CD4-positive, alpha-beta T cell (primary cell): Measurements from ENCODE around the gene PTDSS2. TPM values are rescaled to one million over a fixed set of nuclear protein-coding genes. Genes with fewer than 3 reads are reported as not detected.

Experiments used
- ATAC-seq: fragments of 200-7000 bp; cut with Tn5 transposase; one replicate; pipeline ENCODE4 v1.10.0; 2022; ENCODE audit warnings: mild to moderate bottlenecking; ENCODE audit not compliant: poor library complexity
- CTCF ChIA-PET: fragments of 350-600 bp; sonication (Branson Sonifier 250); formaldehyde crosslinking; loops from one replicate; lab custom pipeline; 2021; ENCODE audit warnings: antibody characterized with exemption, inconsistent platforms; lab: Charles Lee
- POLR2A ChIA-PET: fragments of 350-600 bp; sonication (Branson Sonifier 250); formaldehyde crosslinking; loops from one replicate; lab custom pipeline; 2021; ENCODE audit warnings: antibody characterized with exemption, inconsistent platforms; lab: Charles Lee
- DNase-seq, 14 experiments: peaks; one replicate each; pipeline ENCODE4 v3.0.0-alpha.2; 2013 to 2020; ENCODE audit warnings: mixed read lengths in 2 of 14
- H3K27ac ChIP-seq, 2 donors: one replicate each; pipeline versions ENCODE4 v1.5.1 to v1.7.0; 2013; ENCODE audit warnings: low read length in 2 of 2, low read depth in 1 of 2, mild to moderate bottlenecking in 1 of 2
- H3K27me3 ChIP-seq, 2 experiments: 1 replicate in 1 of 2; 2 replicates in 1 of 2; pipeline versions ENCODE4 v1.6.1 to v1.7.0; 2013; ENCODE audit warnings: low read length in 2 of 2, control low read depth in 1 of 2, mild to moderate bottlenecking in 1 of 2, moderate library complexity in 1 of 2; ENCODE audit not compliant: insufficient read depth in 2 of 2, control insufficient read depth in 1 of 2
- H3K36me3 ChIP-seq: one replicate; pipeline ENCODE4 v1.6.1; 2013; ENCODE audit warnings: low read length, control low read depth; ENCODE audit not compliant: insufficient read depth
- H3K4me1 ChIP-seq: one replicate; pipeline ENCODE4 v1.6.1; 2013; ENCODE audit warnings: low read length, control low read depth; ENCODE audit not compliant: insufficient read depth
- H3K4me3 ChIP-seq: one replicate; pipeline ENCODE4 v1.5.1; 2013; ENCODE audit warnings: mild to moderate bottlenecking, low read length, moderate library complexity
- H3K9me3 ChIP-seq, 2 experiments: 1 replicate in 1 of 2; 2 replicates in 1 of 2; pipeline versions ENCODE4 v1.6.1 to v1.7.0; 2013; ENCODE audit warnings: low read length in 2 of 2, mild to moderate bottlenecking in 2 of 2, control low read depth in 1 of 2, moderate library complexity in 1 of 2; ENCODE audit not compliant: control insufficient read depth in 1 of 2, insufficient read depth in 1 of 2
- H3K27ac Mint-ChIP-seq: one replicate; pipeline ENCODE4 v1.8.0; 2020; ENCODE audit warnings: mixed read lengths
- H3K27me3 Mint-ChIP-seq: one replicate; pipeline ENCODE4 v1.8.0; 2021; ENCODE audit warnings: mixed read lengths
- H3K36me3 Mint-ChIP-seq: one replicate; pipeline ENCODE4 v1.8.0; 2021; ENCODE audit warnings: low read depth, mixed read lengths
- H3K4me1 Mint-ChIP-seq: one replicate; pipeline ENCODE4 v1.8.0; 2021; ENCODE audit warnings: low read depth, mixed read lengths
- H3K4me3 Mint-ChIP-seq: one replicate; pipeline ENCODE4 v1.8.0; 2020; ENCODE audit warnings: mild to moderate bottlenecking, mixed read lengths
- H3K9me3 Mint-ChIP-seq: one replicate; pipeline ENCODE4 v1.8.0; 2020; ENCODE audit warnings: mixed read lengths
- CTCF ChIP-seq: fragments of 200-600 bp; IDR thresholded peaks from one replicate; pipeline ENCODE4 v1.8.0; 2022; ENCODE audit warnings: antibody characterized with exemption, mild to moderate bottlenecking
- intact Hi-C, 2 experiments: fragments of 100-400 bp; cut with DNase I in 1 of 2; cut with micrococcal nuclease in 1 of 2; formaldehyde crosslinking; loops; one replicate each; pipeline versions ENCODE4 v1.15.1 to v1.9.0; 2023 to 2025; cut with DNase I, micrococcal nuclease
- total RNA-seq, 174 experiments: library from RNA in 2 of 174; stranded (reverse) in 2 of 174; gene quantifications; one replicate each; pipeline ENCODE4 v1.2.3 and lab custom pipeline; 2021 to 2026

The PTDSS2 gene
- total RNA-seq, 2 experiments from 2014 or later: 15.2 to 18.4 TPM

GRCh38 chr11:459511-460220 is 9.6 kb downstream of the PTDSS2 start:
- H3K27ac Mint-ChIP-seq: no peak overlapping the region
- POLR2A ChIA-PET: no interaction called here

GRCh38 chr11:460331-461199 is 10.5 kb downstream of the PTDSS2 start:
- CTCF ChIA-PET: no interaction called here
- Histone ChIP-seq H3K4me3 (no peak overlapping the region), H3K27ac (no peak overlapping the region), H3K36me3 (peaks cover 6% of the 10 kb centered on the region), H3K27me3 (no peaks in the 10 kb centered on the region), H3K9me3 (no peaks in the 10 kb centered on the region), H3K4me1 (peaks cover 23% of the 10 kb centered on the region)
- no peaks in the 10 kb centered on the region for H3K27me3 Mint-ChIP-seq
- H3K4me3 Mint-ChIP-seq: no peak overlapping the region
- intact Hi-C loops: no loop called here
- DNase-seq (no peak), ATAC-seq (no peak)
- H3K4me1 Mint-ChIP-seq: peaks cover 19% of the 10 kb centered on the region
- POLR2A ChIA-PET: no interaction called here
- no peak for TF ChIP-seq CTCF
- H3K9me3 Mint-ChIP-seq: no peaks in the 10 kb centered on the region
- peaks cover 10% of the 10 kb centered on the region for H3K36me3 Mint-ChIP-seq
- H3K27ac Mint-ChIP-seq: no peak overlapping the region

More at GRCh38 chr11:459511-460220, 9.6 kb downstream of the PTDSS2 start:
- no peaks in the 10 kb centered on the region for H3K9me3 Mint-ChIP-seq
- peaks cover 14% of the 10 kb centered on the region for H3K36me3 Mint-ChIP-seq
- H3K9me3 ChIP-seq: no peaks in the 10 kb centered on the region
- H3K27me3 Mint-ChIP-seq: no peaks in the 10 kb centered on the region
- no peak overlapping the region for H3K27ac ChIP-seq
- ATAC-seq (no peak), DNase-seq (no peak)
- intact Hi-C loops: loop anchor here in 1 of 2 experiments (10.0 kb wide), 1 partner anchor 45 kb away; the partner anchor contains the start of gene RNH1
- no peak overlapping the region for H3K4me3 ChIP-seq
- no peak overlapping the region for H3K4me3 Mint-ChIP-seq
- CTCF ChIA-PET: no interaction called here
- peaks cover 29% of the 10 kb centered on the region for H3K4me1 ChIP-seq
- peaks cover 23% of the 10 kb centered on the region for H3K4me1 Mint-ChIP-seq
- H3K36me3 ChIP-seq: peaks cover 6% of the 10 kb centered on the region
- H3K27me3 ChIP-seq: no peaks in the 10 kb centered on the region
- TF ChIP-seq CTCF: no peak

GRCh38 chr11:461626-462025 is 11.5 kb downstream of the PTDSS2 start:
- H3K4me3 ChIP-seq: no peak overlapping the region
- peaks cover 14% of the 10 kb centered on the region for H3K4me1 Mint-ChIP-seq
- no peaks in the 10 kb centered on the region for H3K27me3 Mint-ChIP-seq
- H3K9me3 ChIP-seq: no peaks in the 10 kb centered on the region
- TF ChIP-seq CTCF: no peak
- no peak for ATAC-seq
- H3K9me3 Mint-ChIP-seq: no peaks in the 10 kb centered on the region
- H3K4me1 ChIP-seq: peaks cover 13% of the 10 kb centered on the region
- DNase-seq: no peak
- H3K27me3 ChIP-seq: no peaks in the 10 kb centered on the region
- CTCF ChIA-PET: no interaction called here
- POLR2A ChIA-PET: no interaction called here
- H3K36me3 Mint-ChIP-seq: peaks cover 6% of the 10 kb centered on the region
- H3K36me3 ChIP-seq: peaks cover 6% of the 10 kb centered on the region
- intact Hi-C loops: no loop called here
- H3K27ac ChIP-seq: no peak overlapping the region
- H3K4me3 Mint-ChIP-seq: no peak overlapping the region
- H3K27ac Mint-ChIP-seq: no peak overlapping the region
